Kidney tubule cell (primary cell): ENCODE data around the gene SELENOV.

ENCODE experiments used
- DNase-seq: peaks from one replicate; pipeline ENCODE4 v3.0.0-alpha.2; 2018; ENCODE audit warnings: low spot score

Gene SELENOV

GRCh38 chr19:39558624-39559117, 43.7 kb downstream of the SELENOV start:
- no peak for DNase-seq

GRCh38 chr19:39563408-39563807, 48.5 kb downstream of the SELENOV start:
- DNase-seq: peak; percentile 92

GRCh38 chr19:39566064-39566463, 51.1 kb downstream of the SELENOV start:
- DNase-seq: no peak

GRCh38 chr19:39568604-39569003, 53.7 kb downstream of the SELENOV start:
- peak; percentile 68 for DNase-seq
